ENCODE data around the gene IGFBP1. TPM values are rescaled to one million over a fixed set of nuclear protein-coding genes. Genes with fewer than 3 reads are reported as not detected.

The IGFBP1 gene
- total and polyA plus RNA-seq, 9 of the 15 experiments (the other 6 are each of a cell fraction or from before 2014, with no cell fraction given) = not detected

GRCh38 chr7:45923290-45923689, 35.0 kb downstream of the IGFBP1 start (continued):
- TF ChIP-seq ID3 (CRISPR knock-in tag; IDR thresholded peaks at IDR 0.05) (no peak), ID3 (tag; IDR thresholded peaks at IDR 0.05) (no peak), MTF1 (CRISPR knock-in tag; IDR thresholded peaks at IDR 0.05; ENCODE audit: borderline replicate concordance) (no peak), TFE3 (CRISPR knock-in tag; IDR thresholded peaks at IDR 0.05) (no peak), ARHGAP35 (IDR thresholded peaks at IDR 0.05; ENCODE audit: partially characterized antibody) (no peak), CXXC5 (CRISPR knock-in tag; IDR thresholded peaks at IDR 0.05) (no peak), HDAC8 (tag; IDR thresholded peaks at IDR 0.05) (no peak), ETS1 (conservative IDR thresholded peaks at IDR 0.05; ENCODE audit: control insufficient read depth, low read depth, low read length) (no peak), BRD4 (IDR thresholded peaks at IDR 0.05) (no peak), E2F6 (IDR thresholded peaks at IDR 0.05; ENCODE audit: borderline replicate concordance in 1 of 2, extremely low read depth in 1 of 2, insufficient read depth in 1 of 2, insufficient read length in 1 of 2, low read depth in 1 of 2, low read length in 1 of 2, poor library complexity in 1 of 2, severe bottlenecking in 1 of 2) (no peak), KAT2B (IDR thresholded peaks at IDR 0.05; ENCODE audit: low read depth, low read length) (no peak), FIP1L1 (IDR thresholded peaks at IDR 0.05; ENCODE audit: low read depth, low read length, poor library complexity, severe bottlenecking) (no peak), MITF (IDR thresholded peaks at IDR 0.05) (no peak), ZNF655 (CRISPR knock-in tag; IDR thresholded peaks at IDR 0.05) (no peak), NR2C2 (CRISPR knock-in tag; IDR thresholded peaks at IDR 0.05) (no peak), NR2C2 (tag; IDR thresholded peaks at IDR 0.05) (no peak), ZFPM2 (CRISPR knock-in tag; IDR thresholded peaks at IDR 0.05) (no peak), RBM14 (IDR thresholded peaks at IDR 0.05; ENCODE audit: borderline replicate concordance, insufficient read depth, low read depth, low read length) (no peak)

All from K562 (cell line).